PC-9 (cell line): Measurements from ENCODE around the gene SCN2B.
"Not testable (repeated sequence)": the region's sequence is repeated elsewhere in the genome, so short reads cannot be mapped to it uniquely, and the experiment has no call there.

Experiments
- EZH2 ChIP-seq: fragments of 200-600 bp; sonication (generic); IDR thresholded peaks from 2 replicates; pipeline ENCODE4 v1.8.0; 2017; ENCODE audit warnings: antibody characterized with exemption, low read depth
- TF ChIP-seq, protein P1 (sequence below): fragments of 200-600 bp; sonication (generic); conservative IDR thresholded peaks from 2 replicates; pipeline ENCODE4 v1.6.1; 2017; ENCODE audit warnings: mixed run types, antibody characterized with exemption, mild to moderate bottlenecking, moderate library complexity

DNA sequence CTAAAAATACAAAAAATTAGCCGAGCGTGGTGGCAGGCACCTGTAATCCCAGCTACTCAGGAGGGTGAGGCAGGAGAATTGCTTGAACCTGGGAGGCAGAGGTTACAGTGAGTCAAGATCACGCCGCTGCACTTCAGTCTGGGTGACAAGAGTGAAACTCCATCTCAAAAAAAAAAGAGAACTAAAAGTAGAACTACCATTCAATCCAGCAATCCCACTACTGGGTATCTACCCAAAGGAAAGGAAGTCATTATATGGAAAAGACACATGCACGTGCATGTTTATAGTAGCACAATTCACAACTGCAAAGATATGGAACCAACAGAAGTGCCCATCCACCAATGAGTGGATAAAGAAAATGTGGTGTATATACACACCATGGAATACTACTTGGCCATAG lies 7.3 kb upstream of the SCN2B start:
- TF ChIP-seq, protein P1, sequence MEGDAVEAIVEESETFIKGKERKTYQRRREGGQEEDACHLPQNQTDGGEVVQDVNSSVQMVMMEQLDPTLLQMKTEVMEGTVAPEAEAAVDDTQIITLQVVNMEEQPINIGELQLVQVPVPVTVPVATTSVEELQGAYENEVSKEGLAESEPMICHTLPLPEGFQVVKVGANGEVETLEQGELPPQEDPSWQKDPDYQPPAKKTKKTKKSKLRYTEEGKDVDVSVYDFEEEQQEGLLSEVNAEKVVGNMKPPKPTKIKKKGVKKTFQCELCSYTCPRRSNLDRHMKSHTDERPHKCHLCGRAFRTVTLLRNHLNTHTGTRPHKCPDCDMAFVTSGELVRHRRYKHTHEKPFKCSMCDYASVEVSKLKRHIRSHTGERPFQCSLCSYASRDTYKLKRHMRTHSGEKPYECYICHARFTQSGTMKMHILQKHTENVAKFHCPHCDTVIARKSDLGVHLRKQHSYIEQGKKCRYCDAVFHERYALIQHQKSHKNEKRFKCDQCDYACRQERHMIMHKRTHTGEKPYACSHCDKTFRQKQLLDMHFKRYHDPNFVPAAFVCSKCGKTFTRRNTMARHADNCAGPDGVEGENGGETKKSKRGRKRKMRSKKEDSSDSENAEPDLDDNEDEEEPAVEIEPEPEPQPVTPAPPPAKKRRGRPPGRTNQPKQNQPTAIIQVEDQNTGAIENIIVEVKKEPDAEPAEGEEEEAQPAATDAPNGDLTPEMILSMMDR, result not testable (repeated sequence)
- not testable (repeated sequence) for TF ChIP-seq EZH2
